Renal pelvis (tissue), 4 donors: Measurements from ENCODE around the gene PERM1. TPM values are rescaled to one million over a fixed set of nuclear protein-coding genes. Genes with fewer than 3 reads are reported as not detected.
"Not testable (repeated sequence)": the region's sequence is repeated elsewhere in the genome, so short reads cannot be mapped to it uniquely, and the experiment has no call there.

ENCODE experiments used
- DNase-seq: peaks from one replicate; pipeline ENCODE4 v3.0.0-alpha.2; 2013
- polyA plus RNA-seq, 3 donors: library from polyadenylated mRNA; unstranded; fragments of 120-200 nt; gene quantifications; one replicate each; pipeline ENCODE4 v1.2.1, GENCODE V29; 2013; ENCODE audit not compliant: insufficient read length in 3 of 3

The PERM1 gene
- polyA plus RNA-seq, 3 donors = 0.13 to 0.57 (median 0.28) TPM

- no peak for DNase-seq
Measured at GRCh38 chr1:947958-948357, 33.9 kb downstream of the PERM1 start.

GRCh38 chr1:946811-947210, 35.1 kb downstream of the PERM1 start:
- not testable (repeated sequence) for DNase-seq

GRCh38 chr1:945688-946556, 36.0 kb downstream of the PERM1 start:
- no peak for DNase-seq

- peak; percentile 91 for DNase-seq
Measured at GRCh38 chr1:944341-945325, 37.3 kb downstream of the PERM1 start.

- no peak for DNase-seq
Measured at GRCh38 chr1:943545-944340, 38.1 kb downstream of the PERM1 start.

GRCh38 chr1:942864-943533, 38.9 kb downstream of the PERM1 start:
- DNase-seq = no peak

GRCh38 chr1:942411-942821, 39.5 kb downstream of the PERM1 start:
- DNase-seq = no peak

GRCh38 chr1:941588-942383, 40.1 kb downstream of the PERM1 start:
- peak; percentile 89 for DNase-seq

- no peak for DNase-seq
Measured at GRCh38 chr1:941015-941587, 40.8 kb downstream of the PERM1 start.

GRCh38 chr1:940107-941014, 41.5 kb downstream of the PERM1 start:
- peak; percentile 89 for DNase-seq

- DNase-seq = no peak
Measured at GRCh38 chr1:939511-940106, 42.3 kb downstream of the PERM1 start.

GRCh38 chr1:938711-939489, 43.0 kb downstream of the PERM1 start:
- no peak for DNase-seq

GRCh38 chr1:938088-938683, 43.7 kb downstream of the PERM1 start:
- no peak for DNase-seq

GRCh38 chr1:937521-937920, 44.4 kb downstream of the PERM1 start:
- DNase-seq = no peak

GRCh38 chr1:936348-937264, 45.3 kb downstream of the PERM1 start:
- DNase-seq = no peak

- DNase-seq = no peak
Measured at GRCh38 chr1:935751-936231, 46.1 kb downstream of the PERM1 start.
